Ishikawa (cell line): ENCODE results near the gene GATAD2A.

Experiments used
- CEBPB ChIP-seq: IDR thresholded peaks from 2 replicates; pipeline ENCODE4 v1.6.1; 2012
- CREB1 ChIP-seq: IDR thresholded peaks from 2 replicates; pipeline ENCODE4 v1.6.1; 2012; ENCODE audit warnings: low read depth
- EGR1 ChIP-seq: IDR thresholded peaks from 2 replicates; pipeline ENCODE4 v1.6.1; 2012
- EP300 ChIP-seq: IDR thresholded peaks from 2 replicates; pipeline ENCODE4 v1.6.1; 2012; ENCODE audit warnings: borderline replicate concordance
- FOXM1 ChIP-seq: IDR thresholded peaks from 2 replicates; pipeline ENCODE4 v1.6.1; 2012; ENCODE audit warnings: low read depth, borderline replicate concordance
- MAX ChIP-seq: IDR thresholded peaks from 2 replicates; pipeline ENCODE4 v1.6.1; 2012
- NFIC ChIP-seq: IDR thresholded peaks from 2 replicates; pipeline ENCODE4 v1.6.1; 2012
- RAD21 ChIP-seq: IDR thresholded peaks from 2 replicates; pipeline ENCODE4 v1.6.1; 2012; ENCODE audit warnings: low read depth
- REST ChIP-seq: IDR thresholded peaks from 2 replicates; pipeline ENCODE4 v1.6.1; 2012; ENCODE audit warnings: low read depth, mild to moderate bottlenecking
- TAF1 ChIP-seq: IDR thresholded peaks from 2 replicates; pipeline ENCODE4 v1.6.1; 2012; ENCODE audit warnings: low read depth, mild to moderate bottlenecking
- TCF12 ChIP-seq: IDR thresholded peaks from 2 replicates; pipeline ENCODE4 v1.6.1; 2012; ENCODE audit warnings: low read depth
- TEAD4 ChIP-seq: IDR thresholded peaks from 2 replicates; pipeline ENCODE4 v1.6.1; 2012
- USF1 ChIP-seq: IDR thresholded peaks from 2 replicates; pipeline ENCODE4 v1.6.1; 2012
- YY1 ChIP-seq: IDR thresholded peaks from 2 replicates; pipeline ENCODE4 v1.6.1; 2012; ENCODE audit warnings: low read depth
- ZBTB7A ChIP-seq: IDR thresholded peaks from 2 replicates; pipeline ENCODE4 v1.6.1; 2012; ENCODE audit warnings: low read depth

The GATAD2A gene

DNA sequence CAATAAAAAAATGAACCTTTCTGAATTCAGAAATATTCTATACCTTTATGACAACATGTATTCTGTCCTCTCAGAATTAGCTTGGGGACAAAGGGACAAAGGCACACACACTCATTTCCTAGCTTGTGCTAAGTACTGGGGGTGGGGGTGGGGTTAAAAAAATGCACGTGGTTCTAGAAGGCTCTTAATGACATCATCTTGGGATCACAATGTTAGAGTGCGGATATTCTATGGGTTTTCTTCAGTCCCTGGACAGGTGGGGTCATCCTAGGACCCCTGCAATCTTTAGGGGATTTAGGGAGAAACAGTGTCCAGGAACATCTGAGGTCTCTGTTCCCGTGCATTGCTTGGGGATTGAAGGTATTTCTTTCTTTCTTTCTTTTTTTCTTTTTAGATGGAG lies 21.8 kb downstream of the GATAD2A start:
- TF ChIP-seq TEAD4: no peak
- TF ChIP-seq MAX: no peak
- TF ChIP-seq NFIC: no peak
- TF ChIP-seq EP300: no peak
- TF ChIP-seq TCF12: no peak

DNA sequence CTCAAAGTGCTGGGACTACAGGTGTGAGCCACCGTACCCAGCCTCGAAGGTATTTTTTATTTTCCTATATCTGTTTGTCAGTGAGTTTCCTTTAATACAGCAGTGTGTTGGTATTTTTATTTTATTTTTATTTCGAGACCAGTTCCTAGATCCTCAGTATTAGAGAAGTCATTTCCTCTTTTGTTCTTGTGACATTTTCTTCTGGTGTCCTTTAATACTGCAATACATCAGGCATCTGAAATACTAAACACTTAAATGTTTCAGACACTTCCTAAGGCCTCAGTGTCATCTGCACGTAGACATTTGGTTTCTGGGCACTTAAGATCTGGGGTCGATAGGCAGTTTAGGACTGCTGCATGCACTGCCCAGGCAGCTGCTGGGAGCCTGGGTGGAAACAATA lies 22.5 kb downstream of the GATAD2A start:
- TF ChIP-seq RAD21 (no peak), CREB1 (no peak), YY1 (no peak), EP300 (no peak), TEAD4 (no peak), NFIC (no peak), TCF12 (no peak), USF1 (no peak), FOXM1 (no peak), MAX (no peak)

DNA sequence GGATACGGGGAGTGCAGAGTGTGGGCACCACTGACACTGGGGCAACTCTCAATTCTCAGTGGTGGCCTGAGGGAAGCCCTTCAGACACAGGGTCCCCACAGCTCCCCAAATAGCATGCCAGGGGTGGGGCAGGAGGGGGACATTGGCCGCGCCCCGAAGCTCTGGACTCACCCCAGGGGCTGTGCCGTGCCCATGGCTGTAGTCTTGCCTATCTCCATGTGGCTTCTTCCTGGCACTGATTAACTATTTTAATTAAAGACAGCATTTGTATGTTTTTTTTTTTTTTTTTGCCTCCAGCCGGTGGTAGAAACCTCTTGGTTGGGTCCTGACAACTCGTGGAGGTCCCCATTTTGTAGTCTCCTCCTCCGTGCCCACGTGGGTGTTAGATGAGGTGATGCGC lies 23.3 kb downstream of the GATAD2A start:
- TF ChIP-seq TEAD4: no peak
- no peak for TF ChIP-seq CREB1
- TF ChIP-seq FOXM1: no peak

DNA sequence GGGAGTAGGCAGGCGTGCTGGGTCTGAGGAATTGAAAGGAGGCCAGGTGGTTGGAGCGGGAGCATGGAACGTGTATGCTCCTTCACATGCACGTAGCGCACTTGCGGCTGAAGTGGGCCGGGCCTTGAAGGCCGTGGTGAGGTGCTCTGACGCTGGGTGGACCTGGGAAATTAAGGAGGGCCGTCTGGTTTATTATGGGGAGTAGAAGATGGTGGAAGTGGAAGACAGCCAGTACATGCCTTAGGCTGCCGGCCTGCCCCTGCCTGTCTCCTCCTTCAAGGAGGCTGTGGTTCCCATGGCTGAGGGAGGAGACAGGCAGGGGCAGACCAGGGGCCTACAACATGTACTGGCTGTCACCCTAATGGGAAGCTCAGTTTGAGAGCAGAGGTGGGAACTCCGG lies 23.9 kb downstream of the GATAD2A start:
- TF ChIP-seq CEBPB (no peak), EGR1 (no peak), REST (no peak), TCF12 (no peak), ZBTB7A (no peak), EP300 (no peak), FOXM1 (no peak), CREB1 (no peak), TEAD4 (no peak), TAF1 (no peak), YY1 (no peak), NFIC (no peak), MAX (no peak), RAD21 (no peak), USF1 (no peak)

GRCh38 chr19:19432732-19433131 lies 27.3 kb downstream of the GATAD2A start:
- no peak for TF ChIP-seq CREB1
- no peak for TF ChIP-seq TEAD4
- TF ChIP-seq MAX: no peak
- TF ChIP-seq TCF12: no peak
- TF ChIP-seq RAD21: no peak
- TF ChIP-seq ZBTB7A: no peak
- no peak for TF ChIP-seq TAF1
- no peak for TF ChIP-seq EGR1

- TF ChIP-seq MAX (no peak), TAF1 (no peak), ZBTB7A (no peak), NFIC (no peak), CREB1 (no peak), TCF12 (no peak), TEAD4 (peak; percentile 41), RAD21 (no peak), REST (no peak), EGR1 (no peak), FOXM1 (no peak), USF1 (0 out of 2 replicates have a peak, but pooled peaks have one; percentile 16), CEBPB (no peak), EP300 (no peak)
These were observed 28.3 kb downstream of the GATAD2A start for GRCh38 chr19:19433666-19434213.
